Measurements from ENCODE around the gene GXYLT1. TPM values are rescaled to one million over a fixed set of nuclear protein-coding genes. Genes with fewer than 3 reads are reported as not detected.

Gene GXYLT1
- total and polyA plus RNA-seq, 2 experiments from 2014 or later: 3.9 to 13.4 TPM

DNA sequence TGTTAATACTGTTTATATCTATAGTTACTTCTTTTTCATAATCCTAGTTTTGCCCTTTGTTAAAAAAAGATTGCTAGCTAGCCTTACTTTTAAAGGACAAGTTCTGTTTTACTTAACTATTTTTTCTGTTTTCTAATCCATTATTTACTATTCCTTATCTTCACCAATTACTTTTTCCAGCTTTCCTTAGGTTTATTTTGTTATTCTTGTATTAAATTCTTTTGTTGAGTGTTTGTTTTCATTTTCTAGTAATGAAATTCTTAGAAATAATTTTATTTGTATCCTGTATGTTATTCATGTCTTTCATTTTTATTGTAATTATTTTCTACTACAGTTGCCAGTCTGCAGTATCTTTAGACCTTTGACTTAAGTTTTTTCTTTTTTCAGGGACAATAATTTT lies 45.7 kb upstream of the GXYLT1 start:
- Histone ChIP-seq H4K20me1 (replicated peaks; ENCODE audit: insufficient read depth) (no peaks in the 10 kb centered on the region), H3K4me2 (no peak overlapping the region), H2AFZ (no peak overlapping the region), H3K9me2 (ENCODE audit: insufficient read depth) (no peaks in the 10 kb centered on the region), H3K4me1 (ENCODE audit: insufficient read depth) (no peaks in the 10 kb centered on the region), H3K27ac (ENCODE audit: low read depth) (no peak overlapping the region), H3K4me3 (no peak overlapping the region), H3K36me3 (ENCODE audit: insufficient read depth) (no peaks in the 10 kb centered on the region), H3K27me3 (ENCODE audit: insufficient read depth) (no peaks in the 10 kb centered on the region), H3F3A (replicated peaks; ENCODE audit: low read depth) (no peaks in the 10 kb centered on the region), H3K79me2 (replicated peaks; ENCODE audit: insufficient read depth) (no peaks in the 10 kb centered on the region)
- no peak overlapping the region for H3K27ac Mint-ChIP-seq
- H3K9me3 Mint-ChIP-seq: no peaks in the 10 kb centered on the region
- H3K4me3 Mint-ChIP-seq: no peak overlapping the region
- no peaks in the 10 kb centered on the region for H3K36me3 Mint-ChIP-seq (ENCODE audit: low read depth)
- no peak for TF ChIP-seq ZNF114 (CRISPR knock-in tag; IDR thresholded peaks at IDR 0.05)
- TF ChIP-seq, protein P1, sequence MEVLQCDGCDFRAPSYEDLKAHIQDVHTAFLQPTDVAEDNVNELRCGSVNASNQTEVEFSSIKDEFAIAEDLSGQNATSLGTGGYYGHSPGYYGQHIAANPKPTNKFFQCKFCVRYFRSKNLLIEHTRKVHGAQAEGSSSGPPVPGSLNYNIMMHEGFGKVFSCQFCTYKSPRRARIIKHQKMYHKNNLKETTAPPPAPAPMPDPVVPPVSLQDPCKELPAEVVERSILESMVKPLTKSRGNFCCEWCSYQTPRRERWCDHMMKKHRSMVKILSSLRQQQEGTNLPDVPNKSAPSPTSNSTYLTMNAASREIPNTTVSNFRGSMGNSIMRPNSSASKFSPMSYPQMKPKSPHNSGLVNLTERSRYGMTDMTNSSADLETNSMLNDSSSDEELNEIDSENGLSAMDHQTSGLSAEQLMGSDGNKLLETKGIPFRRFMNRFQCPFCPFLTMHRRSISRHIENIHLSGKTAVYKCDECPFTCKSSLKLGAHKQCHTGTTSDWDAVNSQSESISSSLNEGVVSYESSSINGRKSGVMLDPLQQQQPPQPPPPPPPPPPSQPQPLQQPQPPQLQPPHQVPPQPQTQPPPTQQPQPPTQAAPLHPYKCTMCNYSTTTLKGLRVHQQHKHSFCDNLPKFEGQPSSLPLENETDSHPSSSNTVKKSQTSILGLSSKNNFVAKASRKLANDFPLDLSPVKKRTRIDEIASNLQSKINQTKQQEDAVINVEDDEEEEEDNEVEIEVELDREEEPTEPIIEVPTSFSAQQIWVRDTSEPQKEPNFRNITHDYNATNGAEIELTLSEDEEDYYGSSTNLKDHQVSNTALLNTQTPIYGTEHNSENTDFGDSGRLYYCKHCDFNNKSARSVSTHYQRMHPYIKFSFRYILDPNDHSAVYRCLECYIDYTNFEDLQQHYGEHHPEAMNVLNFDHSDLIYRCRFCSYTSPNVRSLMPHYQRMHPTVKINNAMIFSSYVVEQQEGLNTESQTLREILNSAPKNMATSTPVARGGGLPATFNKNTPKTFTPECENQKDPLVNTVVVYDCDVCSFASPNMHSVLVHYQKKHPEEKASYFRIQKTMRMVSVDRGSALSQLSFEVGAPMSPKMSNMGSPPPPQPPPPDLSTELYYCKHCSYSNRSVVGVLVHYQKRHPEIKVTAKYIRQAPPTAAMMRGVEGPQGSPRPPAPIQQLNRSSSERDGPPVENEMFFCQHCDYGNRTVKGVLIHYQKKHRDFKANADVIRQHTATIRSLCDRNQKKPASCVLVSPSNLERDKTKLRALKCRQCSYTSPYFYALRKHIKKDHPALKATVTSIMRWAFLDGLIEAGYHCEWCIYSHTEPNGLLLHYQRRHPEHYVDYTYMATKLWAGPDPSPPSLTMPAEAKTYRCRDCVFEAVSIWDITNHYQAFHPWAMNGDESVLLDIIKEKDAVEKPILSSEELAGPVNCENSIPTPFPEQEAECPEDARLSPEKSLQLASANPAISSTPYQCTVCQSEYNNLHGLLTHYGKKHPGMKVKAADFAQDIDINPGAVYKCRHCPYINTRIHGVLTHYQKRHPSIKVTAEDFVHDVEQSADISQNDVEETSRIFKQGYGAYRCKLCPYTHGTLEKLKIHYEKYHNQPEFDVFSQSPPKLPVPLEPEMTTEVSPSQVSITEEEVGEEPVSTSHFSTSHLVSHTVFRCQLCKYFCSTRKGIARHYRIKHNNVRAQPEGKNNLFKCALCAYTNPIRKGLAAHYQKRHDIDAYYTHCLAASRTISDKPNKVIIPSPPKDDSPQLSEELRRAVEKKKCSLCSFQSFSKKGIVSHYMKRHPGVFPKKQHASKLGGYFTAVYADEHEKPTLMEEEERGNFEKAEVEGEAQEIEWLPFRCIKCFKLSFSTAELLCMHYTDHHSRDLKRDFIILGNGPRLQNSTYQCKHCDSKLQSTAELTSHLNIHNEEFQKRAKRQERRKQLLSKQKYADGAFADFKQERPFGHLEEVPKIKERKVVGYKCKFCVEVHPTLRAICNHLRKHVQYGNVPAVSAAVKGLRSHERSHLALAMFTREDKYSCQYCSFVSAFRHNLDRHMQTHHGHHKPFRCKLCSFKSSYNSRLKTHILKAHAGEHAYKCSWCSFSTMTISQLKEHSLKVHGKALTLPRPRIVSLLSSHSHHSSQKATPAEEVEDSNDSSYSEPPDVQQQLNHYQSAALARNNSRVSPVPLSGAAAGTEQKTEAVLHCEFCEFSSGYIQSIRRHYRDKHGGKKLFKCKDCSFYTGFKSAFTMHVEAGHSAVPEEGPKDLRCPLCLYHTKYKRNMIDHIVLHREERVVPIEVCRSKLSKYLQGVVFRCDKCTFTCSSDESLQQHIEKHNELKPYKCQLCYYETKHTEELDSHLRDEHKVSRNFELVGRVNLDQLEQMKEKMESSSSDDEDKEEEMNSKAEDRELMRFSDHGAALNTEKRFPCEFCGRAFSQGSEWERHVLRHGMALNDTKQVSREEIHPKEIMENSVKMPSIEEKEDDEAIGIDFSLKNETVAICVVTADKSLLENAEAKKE (CRISPR knock-in tag; IDR thresholded peaks at IDR 0.05): no peak
- TF ChIP-seq NANOG (IDR thresholded peaks at IDR 0.05; ENCODE audit: borderline replicate concordance): no peak
- TF ChIP-seq, protein P2, sequence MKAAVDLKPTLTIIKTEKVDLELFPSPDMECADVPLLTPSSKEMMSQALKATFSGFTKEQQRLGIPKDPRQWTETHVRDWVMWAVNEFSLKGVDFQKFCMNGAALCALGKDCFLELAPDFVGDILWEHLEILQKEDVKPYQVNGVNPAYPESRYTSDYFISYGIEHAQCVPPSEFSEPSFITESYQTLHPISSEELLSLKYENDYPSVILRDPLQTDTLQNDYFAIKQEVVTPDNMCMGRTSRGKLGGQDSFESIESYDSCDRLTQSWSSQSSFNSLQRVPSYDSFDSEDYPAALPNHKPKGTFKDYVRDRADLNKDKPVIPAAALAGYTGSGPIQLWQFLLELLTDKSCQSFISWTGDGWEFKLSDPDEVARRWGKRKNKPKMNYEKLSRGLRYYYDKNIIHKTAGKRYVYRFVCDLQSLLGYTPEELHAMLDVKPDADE (IDR thresholded peaks at IDR 0.05): no peak
- TF ChIP-seq, protein P3, sequence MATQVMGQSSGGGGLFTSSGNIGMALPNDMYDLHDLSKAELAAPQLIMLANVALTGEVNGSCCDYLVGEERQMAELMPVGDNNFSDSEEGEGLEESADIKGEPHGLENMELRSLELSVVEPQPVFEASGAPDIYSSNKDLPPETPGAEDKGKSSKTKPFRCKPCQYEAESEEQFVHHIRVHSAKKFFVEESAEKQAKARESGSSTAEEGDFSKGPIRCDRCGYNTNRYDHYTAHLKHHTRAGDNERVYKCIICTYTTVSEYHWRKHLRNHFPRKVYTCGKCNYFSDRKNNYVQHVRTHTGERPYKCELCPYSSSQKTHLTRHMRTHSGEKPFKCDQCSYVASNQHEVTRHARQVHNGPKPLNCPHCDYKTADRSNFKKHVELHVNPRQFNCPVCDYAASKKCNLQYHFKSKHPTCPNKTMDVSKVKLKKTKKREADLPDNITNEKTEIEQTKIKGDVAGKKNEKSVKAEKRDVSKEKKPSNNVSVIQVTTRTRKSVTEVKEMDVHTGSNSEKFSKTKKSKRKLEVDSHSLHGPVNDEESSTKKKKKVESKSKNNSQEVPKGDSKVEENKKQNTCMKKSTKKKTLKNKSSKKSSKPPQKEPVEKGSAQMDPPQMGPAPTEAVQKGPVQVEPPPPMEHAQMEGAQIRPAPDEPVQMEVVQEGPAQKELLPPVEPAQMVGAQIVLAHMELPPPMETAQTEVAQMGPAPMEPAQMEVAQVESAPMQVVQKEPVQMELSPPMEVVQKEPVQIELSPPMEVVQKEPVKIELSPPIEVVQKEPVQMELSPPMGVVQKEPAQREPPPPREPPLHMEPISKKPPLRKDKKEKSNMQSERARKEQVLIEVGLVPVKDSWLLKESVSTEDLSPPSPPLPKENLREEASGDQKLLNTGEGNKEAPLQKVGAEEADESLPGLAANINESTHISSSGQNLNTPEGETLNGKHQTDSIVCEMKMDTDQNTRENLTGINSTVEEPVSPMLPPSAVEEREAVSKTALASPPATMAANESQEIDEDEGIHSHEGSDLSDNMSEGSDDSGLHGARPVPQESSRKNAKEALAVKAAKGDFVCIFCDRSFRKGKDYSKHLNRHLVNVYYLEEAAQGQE (IDR thresholded peaks at IDR 0.05; ENCODE audit: unreplicated experiment): no peak
- TF ChIP-seq JUNB (IDR thresholded peaks at IDR 0.05; ENCODE audit: unreplicated experiment): no peak
- no peak for TF ChIP-seq EZH2phosphoT487 (IDR thresholded peaks at IDR 0.05; ENCODE audit: unreplicated experiment)
- TF ChIP-seq, protein P4, sequence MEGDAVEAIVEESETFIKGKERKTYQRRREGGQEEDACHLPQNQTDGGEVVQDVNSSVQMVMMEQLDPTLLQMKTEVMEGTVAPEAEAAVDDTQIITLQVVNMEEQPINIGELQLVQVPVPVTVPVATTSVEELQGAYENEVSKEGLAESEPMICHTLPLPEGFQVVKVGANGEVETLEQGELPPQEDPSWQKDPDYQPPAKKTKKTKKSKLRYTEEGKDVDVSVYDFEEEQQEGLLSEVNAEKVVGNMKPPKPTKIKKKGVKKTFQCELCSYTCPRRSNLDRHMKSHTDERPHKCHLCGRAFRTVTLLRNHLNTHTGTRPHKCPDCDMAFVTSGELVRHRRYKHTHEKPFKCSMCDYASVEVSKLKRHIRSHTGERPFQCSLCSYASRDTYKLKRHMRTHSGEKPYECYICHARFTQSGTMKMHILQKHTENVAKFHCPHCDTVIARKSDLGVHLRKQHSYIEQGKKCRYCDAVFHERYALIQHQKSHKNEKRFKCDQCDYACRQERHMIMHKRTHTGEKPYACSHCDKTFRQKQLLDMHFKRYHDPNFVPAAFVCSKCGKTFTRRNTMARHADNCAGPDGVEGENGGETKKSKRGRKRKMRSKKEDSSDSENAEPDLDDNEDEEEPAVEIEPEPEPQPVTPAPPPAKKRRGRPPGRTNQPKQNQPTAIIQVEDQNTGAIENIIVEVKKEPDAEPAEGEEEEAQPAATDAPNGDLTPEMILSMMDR (conservative IDR thresholded peaks at IDR 0.05; ENCODE audit: low read depth in 2 of 2): no peak
- TF ChIP-seq CREB1 (CRISPR knock-in tag; IDR thresholded peaks at IDR 0.05; ENCODE audit: low read depth): no peak
- TF ChIP-seq EZH2 (IDR thresholded peaks at IDR 0.05; ENCODE audit: low read depth, unreplicated experiment): no peak
- no peak for TF ChIP-seq STAT1 (IDR thresholded peaks at IDR 0.05; ENCODE audit: unreplicated experiment)
- TF ChIP-seq ZNF331 (CRISPR knock-in tag; IDR thresholded peaks at IDR 0.05; ENCODE audit: low read depth): no peak
- no peak for TF ChIP-seq POLR2AphosphoS5 (IDR thresholded peaks at IDR 0.05; ENCODE audit: low read depth)
- ATAC-seq (no peak), DNase-seq (ENCODE audit: low spot score) (no peak)
- H3K4me1 Mint-ChIP-seq: no peaks in the 10 kb centered on the region
- H3K27me3 Mint-ChIP-seq (ENCODE audit: insufficient read depth, low read depth, poor library complexity): no peaks in the 10 kb centered on the region
